Fibroblast of pulmonary artery (primary cell): ENCODE measurements around the gene BCAN.

Source experiments
- DNase-seq: peaks from one replicate; pipeline ENCODE4 v3.0.0-alpha.2; 2010; ENCODE audit warnings: low read depth
- H3K4me3 ChIP-seq: replicated peaks from 2 replicates; pipeline ENCODE4 v1.5.1; 2011; ENCODE audit warnings: low read depth, mild to moderate bottlenecking, control low read depth, low read length, moderate library complexity
- CTCF ChIP-seq: IDR thresholded peaks from 2 replicates; pipeline ENCODE4 v1.5.1; 2011; ENCODE audit warnings: mild to moderate bottlenecking, control low read depth, low read length, inconsistent platforms; ENCODE audit errors: missing control alignments

BCAN gene

GRCh38 chr1:156640842-156641706 is 843 bp upstream of the BCAN start:
- H3K4me3 ChIP-seq = no peak overlapping the region
- no peak for DNase-seq
- TF ChIP-seq CTCF = no peak

DNA sequence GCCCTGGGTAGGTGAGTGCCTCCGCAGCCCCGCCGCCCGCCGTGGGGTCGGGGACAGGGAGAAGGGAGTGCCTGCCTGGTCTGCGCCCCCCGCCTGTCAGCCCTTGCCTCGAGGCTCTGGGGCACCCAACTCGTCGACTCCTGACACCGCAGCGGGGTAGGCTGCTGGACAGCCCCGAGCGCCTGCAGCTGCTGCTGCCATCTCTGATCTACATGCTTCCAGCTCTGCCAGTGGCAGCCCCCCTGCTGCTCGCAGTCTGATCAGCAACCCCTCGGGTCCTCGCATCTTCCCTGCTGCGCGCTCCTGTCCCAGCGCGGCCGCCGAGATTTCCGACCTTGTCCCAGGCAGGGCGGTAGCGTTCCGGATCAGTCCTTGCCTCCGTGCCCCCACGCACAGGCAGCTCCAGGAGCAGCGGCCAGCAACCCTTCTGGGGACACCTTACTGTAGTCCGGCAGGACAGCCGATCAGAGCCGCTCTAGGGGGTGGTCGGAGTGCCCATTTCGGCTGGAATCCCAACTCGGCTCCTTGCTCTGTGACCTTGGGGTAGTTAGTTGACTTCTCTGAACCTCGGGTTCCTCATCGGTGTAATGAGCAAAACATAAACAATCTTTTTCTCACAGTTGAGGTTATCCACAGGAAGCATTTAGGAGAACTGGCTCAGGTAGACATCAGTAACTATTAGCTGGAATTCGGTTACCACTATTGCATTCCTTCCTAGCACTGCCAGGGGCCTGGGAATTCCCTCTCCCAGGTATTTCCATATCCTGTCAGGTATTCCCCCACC is 540 bp downstream of the BCAN start:
- no peak for DNase-seq
- no peak for TF ChIP-seq CTCF
- no peak overlapping the region for H3K4me3 ChIP-seq

- no peak for TF ChIP-seq CTCF
- DNase-seq = no peak
- H3K4me3 ChIP-seq = no peak overlapping the region
Observed at GRCh38 chr1:156643049-156643777, 1.3 kb downstream of the BCAN start.

DNA sequence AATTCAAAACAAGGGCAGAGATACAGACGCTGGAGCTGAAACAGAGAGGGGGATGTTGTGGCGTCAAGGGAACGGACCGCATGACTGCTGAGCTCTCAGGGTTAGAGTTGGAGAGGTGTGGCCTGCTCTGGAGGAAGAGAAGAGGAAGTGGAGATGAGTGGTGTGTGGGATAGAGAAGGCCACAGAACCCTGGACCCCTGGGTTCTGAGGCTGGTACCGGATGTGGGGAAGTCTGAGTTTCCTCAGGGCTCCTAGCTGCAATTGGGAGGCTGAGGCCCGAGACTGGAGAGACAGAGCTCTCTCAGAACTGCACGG is 1.8 kb downstream of the BCAN start:
- no peak for TF ChIP-seq CTCF
- no peak overlapping the region for H3K4me3 ChIP-seq
- no peak for DNase-seq

DNA sequence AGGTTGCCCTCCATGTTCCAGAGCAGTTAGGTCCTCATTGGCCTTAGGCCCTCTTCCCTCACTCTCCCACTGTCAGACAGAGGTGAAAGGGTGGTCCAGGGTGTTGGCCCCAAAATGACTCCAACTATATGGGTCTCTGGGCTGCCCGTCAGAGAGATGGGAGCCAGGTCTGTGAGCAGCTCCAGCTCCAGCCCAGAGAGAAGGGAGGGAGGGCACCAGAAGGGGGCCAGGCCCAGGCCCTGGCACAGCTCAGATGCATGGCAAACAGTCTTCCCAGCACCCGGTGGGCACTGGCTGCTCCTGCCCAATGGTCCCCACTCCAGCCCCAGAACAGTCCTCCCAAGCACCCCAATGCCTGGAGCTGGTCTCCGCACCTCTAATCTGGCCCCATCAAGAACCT is 2.2 kb downstream of the BCAN start:
- DNase-seq = no peak
- H3K4me3 ChIP-seq = no peak overlapping the region
- no peak for TF ChIP-seq CTCF

DNA sequence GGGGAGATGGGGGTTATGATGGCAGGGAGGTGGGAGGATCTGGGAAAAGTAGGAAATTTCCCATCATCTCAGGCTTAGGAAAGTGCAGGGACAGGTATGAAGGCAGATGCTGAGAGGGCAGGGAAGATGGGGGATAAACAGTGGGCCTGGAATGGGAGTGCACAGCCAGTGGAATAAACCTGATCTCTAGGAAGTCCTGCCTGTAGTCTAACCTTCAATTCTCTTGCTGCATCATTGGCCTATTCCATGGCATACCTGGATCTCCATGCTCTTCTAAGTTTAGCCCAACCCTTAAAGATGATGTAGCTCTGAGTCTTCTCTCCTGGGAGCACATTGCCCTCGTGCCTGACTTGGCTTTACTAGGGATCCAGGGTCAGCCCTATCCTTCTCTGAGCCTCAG is 2.7 kb downstream of the BCAN start:
- no peak for TF ChIP-seq CTCF
- DNase-seq = no peak
- no peak overlapping the region for H3K4me3 ChIP-seq
